ENCODE results near the gene CNTF.

CNTF gene

GRCh38 chr11:58650496-58650895 lies 28.0 kb downstream of the CNTF start:
- TF ChIP-seq ZNF324 (tag by site-specific recombination; IDR thresholded peaks at IDR 0.05) (no peak), ZNF670 (tag by site-specific recombination; IDR thresholded peaks at IDR 0.05; ENCODE audit: low read depth) (no peak)
- no peaks in the 10 kb centered on the region for H3K4me1 ChIP-seq (ENCODE audit: control insufficient read depth, insufficient read depth, low read length)
- no peak overlapping the region for H3K4me3 ChIP-seq (ENCODE audit: low read depth, low read length)
- ChIA-PET CTCF (interaction anchor here (0.7 to 1.4 kb wide), 3 partner anchors 21 to 138 kb away, joined by 3 to 4 read pairs (median 3); no protein-coding TSS in a partner anchor), POLR2A (no interaction called here)
- no peaks in the 10 kb centered on the region for H3K36me3 ChIP-seq (ENCODE audit: control insufficient read depth in 2 of 2, insufficient read depth in 1 of 2, low read length in 2 of 2)
- no peaks in the 10 kb centered on the region for H3K9me3 ChIP-seq (ENCODE audit: control insufficient read depth, insufficient read depth, low read depth, low read length)
- no peak overlapping the region for H3K27ac ChIP-seq (ENCODE audit: extremely low read depth, low read depth, low read length)

GRCh38 chr11:58652726-58653280 lies 30.3 kb downstream of the CNTF start:
- POLR2A ChIA-PET, result no interaction called here
- no peaks in the 10 kb centered on the region for H3K36me3 ChIP-seq (ENCODE audit: control insufficient read depth in 2 of 2, insufficient read depth in 1 of 2, low read length in 2 of 2)
- H3K4me3 ChIP-seq (ENCODE audit: low read depth, low read length), result no peak overlapping the region
- no peaks in the 10 kb centered on the region for H3K9me3 ChIP-seq (ENCODE audit: control insufficient read depth, insufficient read depth, low read depth, low read length)
- H3K27ac ChIP-seq (ENCODE audit: extremely low read depth, low read depth, low read length), result no peak overlapping the region
- no peaks in the 10 kb centered on the region for H3K4me1 ChIP-seq (ENCODE audit: control insufficient read depth, insufficient read depth, low read length)
- CTCF ChIA-PET, result interaction anchor here (0.6 to 2.3 kb wide), 17 partner anchors 12 to 1214 kb away, joined by 3 to 12 read pairs (median 4); partner anchors contain the start of gene UBE2L6
- TF ChIP-seq KLF1 (tag by site-specific recombination; IDR thresholded peaks at IDR 0.05) (no peak), ZBTB48 (tag by site-specific recombination; IDR thresholded peaks at IDR 0.05) (no peak), SETDB1 (IDR thresholded peaks at IDR 0.05; ENCODE audit: insufficient read length, low read length) (no peak), ZNF560 (tag by site-specific recombination; IDR thresholded peaks at IDR 0.05; ENCODE audit: borderline replicate concordance) (no peak), ZBTB1 (tag by site-specific recombination; IDR thresholded peaks at IDR 0.05) (no peak), ZNF214 (tag by site-specific recombination; IDR thresholded peaks at IDR 0.05; ENCODE audit: borderline replicate concordance) (no peak), SCRT2 (tag by site-specific recombination; IDR thresholded peaks at IDR 0.05) (no peak)

GRCh38 chr11:58654079-58654907 lies 31.8 kb downstream of the CNTF start:
- Histone ChIP-seq H3K4me3 (ENCODE audit: low read depth, low read length) (no peak overlapping the region), H3K9me3 (ENCODE audit: control insufficient read depth, insufficient read depth, low read depth, low read length) (no peaks in the 10 kb centered on the region), H3K36me3 (ENCODE audit: control insufficient read depth in 2 of 2, insufficient read depth in 1 of 2, low read length in 2 of 2) (no peaks in the 10 kb centered on the region), H3K4me1 (ENCODE audit: control insufficient read depth, insufficient read depth, low read length) (no peaks in the 10 kb centered on the region), H3K27ac (ENCODE audit: extremely low read depth, low read depth, low read length) (no peak overlapping the region)
- ChIA-PET CTCF (interaction anchor here (0.6 to 2.6 kb wide), 23 partner anchors 13 to 1244 kb away, joined by 3 to 15 read pairs (median 3); no protein-coding TSS in a partner anchor), POLR2A (no interaction called here)
- peak; percentile 50; the same call in 1 of the 2 replicates for TF ChIP-seq CTCF (tag by site-specific recombination; IDR thresholded peaks at IDR 0.05)
- TF ChIP-seq ZNF140 (tag by site-specific recombination; IDR thresholded peaks at IDR 0.05), result no peak
- TF ChIP-seq ZNF654 (tag by site-specific recombination; IDR thresholded peaks at IDR 0.05; ENCODE audit: low read depth), result peak; percentile 38
- no peak for TF ChIP-seq ZBTB1 (tag by site-specific recombination; IDR thresholded peaks at IDR 0.05)

- Histone ChIP-seq H3K27ac (ENCODE audit: extremely low read depth, low read depth, low read length) (no peak overlapping the region), H3K36me3 (ENCODE audit: control insufficient read depth in 2 of 2, insufficient read depth in 1 of 2, low read length in 2 of 2) (no peaks in the 10 kb centered on the region), H3K4me3 (ENCODE audit: low read depth, low read length) (no peak overlapping the region), H3K9me3 (ENCODE audit: control insufficient read depth, insufficient read depth, low read depth, low read length) (no peaks in the 10 kb centered on the region), H3K4me1 (ENCODE audit: control insufficient read depth, insufficient read depth, low read length) (no peaks in the 10 kb centered on the region)
- ChIA-PET CTCF (interaction anchor here (0.6 to 2.6 kb wide), 20 partner anchors 12 to 1245 kb away, joined by 3 to 15 read pairs (median 3); no protein-coding TSS in a partner anchor), POLR2A (no interaction called here)
- no peak for TF ChIP-seq ZNF175 (tag by site-specific recombination; IDR thresholded peaks at IDR 0.05)
- no peak for TF ChIP-seq ZFP37 (tag by site-specific recombination; IDR thresholded peaks at IDR 0.05)
- TF ChIP-seq MYNN (tag by site-specific recombination; IDR thresholded peaks at IDR 0.05; ENCODE audit: borderline replicate concordance), result no peak
- TF ChIP-seq IKZF3 (tag by site-specific recombination; IDR thresholded peaks at IDR 0.05), result no peak
- no peak for TF ChIP-seq BCL6B (tag by site-specific recombination; IDR thresholded peaks at IDR 0.05)
- no peak for TF ChIP-seq ZNF223 (tag by site-specific recombination; IDR thresholded peaks at IDR 0.05)
- no peak for TF ChIP-seq SETDB1 (IDR thresholded peaks at IDR 0.05; ENCODE audit: insufficient read length, low read length)
- TF ChIP-seq KLF1 (tag by site-specific recombination; IDR thresholded peaks at IDR 0.05), result no peak
- TF ChIP-seq ZNF660 (tag by site-specific recombination; IDR thresholded peaks at IDR 0.05), result no peak
- no peak for TF ChIP-seq ZBTB20 (tag by site-specific recombination; IDR thresholded peaks at IDR 0.05)
- TF ChIP-seq ZNF658 (tag by site-specific recombination; IDR thresholded peaks at IDR 0.05), result no peak
- no peak for TF ChIP-seq ZFP3 (tag by site-specific recombination; IDR thresholded peaks at IDR 0.05; ENCODE audit: low read depth)
- TF ChIP-seq ZNF624 (tag by site-specific recombination; IDR thresholded peaks at IDR 0.05), result no peak
- TF ChIP-seq ZNF558 (tag by site-specific recombination; IDR thresholded peaks at IDR 0.05), result no peak
- TF ChIP-seq ZBTB48 (tag by site-specific recombination; IDR thresholded peaks at IDR 0.05), result no peak
- TF ChIP-seq ZNF311 (tag by site-specific recombination; IDR thresholded peaks at IDR 0.05; ENCODE audit: borderline replicate concordance), result no peak
These were observed 32.4 kb downstream of the CNTF start for GRCh38 chr11:58654908-58655296.
